ENCODE results near the gene EFEMP2.

DNA sequence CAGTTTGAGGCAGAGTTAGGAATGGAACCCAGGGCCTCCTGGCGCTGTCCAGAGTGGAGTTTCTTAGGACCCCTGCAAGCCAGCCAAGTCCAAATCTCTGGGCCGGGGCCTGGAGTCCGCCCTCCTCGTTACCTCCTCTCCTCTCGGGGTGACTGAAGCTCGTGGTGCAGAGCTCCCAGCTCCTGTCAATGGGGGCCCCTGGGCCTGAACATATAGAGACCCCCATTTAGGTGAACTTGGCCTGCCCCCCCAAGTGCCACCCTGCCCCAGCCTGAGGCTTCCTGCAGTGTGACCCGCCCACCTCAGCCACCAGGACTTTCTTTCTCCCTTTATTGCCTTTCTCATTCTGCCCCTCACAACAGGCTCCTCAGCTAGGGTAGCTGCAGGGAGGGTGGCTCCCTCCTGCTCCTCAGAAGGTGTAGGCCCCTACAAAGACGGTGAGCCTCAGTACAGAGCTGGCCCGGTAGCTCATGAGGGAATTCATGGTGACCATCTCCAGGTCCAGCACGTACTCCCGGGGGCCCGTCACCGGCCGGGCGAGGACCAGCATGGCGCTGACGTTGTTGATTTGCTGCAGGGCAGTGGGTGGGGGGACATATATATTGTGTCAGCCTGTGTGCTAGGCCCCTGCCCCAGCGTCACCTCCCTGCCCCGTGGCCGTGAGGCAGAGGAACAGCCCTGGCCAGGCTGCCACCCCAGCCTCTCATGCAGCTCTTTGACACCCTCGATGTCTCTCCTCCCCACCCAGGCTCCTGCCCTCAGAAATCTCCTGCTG is 5.9 kb downstream of the EFEMP2 start:
- TF ChIP-seq, protein P1, sequence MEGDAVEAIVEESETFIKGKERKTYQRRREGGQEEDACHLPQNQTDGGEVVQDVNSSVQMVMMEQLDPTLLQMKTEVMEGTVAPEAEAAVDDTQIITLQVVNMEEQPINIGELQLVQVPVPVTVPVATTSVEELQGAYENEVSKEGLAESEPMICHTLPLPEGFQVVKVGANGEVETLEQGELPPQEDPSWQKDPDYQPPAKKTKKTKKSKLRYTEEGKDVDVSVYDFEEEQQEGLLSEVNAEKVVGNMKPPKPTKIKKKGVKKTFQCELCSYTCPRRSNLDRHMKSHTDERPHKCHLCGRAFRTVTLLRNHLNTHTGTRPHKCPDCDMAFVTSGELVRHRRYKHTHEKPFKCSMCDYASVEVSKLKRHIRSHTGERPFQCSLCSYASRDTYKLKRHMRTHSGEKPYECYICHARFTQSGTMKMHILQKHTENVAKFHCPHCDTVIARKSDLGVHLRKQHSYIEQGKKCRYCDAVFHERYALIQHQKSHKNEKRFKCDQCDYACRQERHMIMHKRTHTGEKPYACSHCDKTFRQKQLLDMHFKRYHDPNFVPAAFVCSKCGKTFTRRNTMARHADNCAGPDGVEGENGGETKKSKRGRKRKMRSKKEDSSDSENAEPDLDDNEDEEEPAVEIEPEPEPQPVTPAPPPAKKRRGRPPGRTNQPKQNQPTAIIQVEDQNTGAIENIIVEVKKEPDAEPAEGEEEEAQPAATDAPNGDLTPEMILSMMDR (conservative IDR thresholded peaks at IDR 0.05 in 1 of 2, IDR thresholded peaks at IDR 0.05 in 1 of 2; ENCODE audit: low read depth in 1 of 2, low read length in 2 of 2), result no peak
- TF ChIP-seq EZH2 (IDR thresholded peaks at IDR 0.05; ENCODE audit: low read length, missing control alignments), result no peak
